GM10248 (cell line): ENCODE results near the gene MAP10.
"Not testable (repeated sequence)": the region's sequence is repeated elsewhere in the genome, so short reads cannot be mapped to it uniquely, and the experiment has no call there.

ENCODE experiments used
- CTCF ChIA-PET: fragments of 300-600 bp; sonication (Branson Sonifier 250); formaldehyde crosslinking; extraction: SDS; loops from one replicate; lab custom pipeline; 2021; ENCODE audit warnings: antibody characterized with exemption; lab: Yijun Ruan, JAX
- POLR2A ChIA-PET: fragments of 350-650 bp; sonication (Branson Sonifier 250); formaldehyde crosslinking; extraction: SDS; loops from one replicate; lab custom pipeline; 2020; ENCODE audit warnings: antibody characterized with exemption; lab: Yijun Ruan, JAX
- DNase-seq: peaks from one replicate; pipeline ENCODE4 v3.0.0; 2012; ENCODE audit errors: extremely low spot score
- TF ChIP-seq, protein P1 (sequence below): IDR thresholded peaks from 2 replicates; pipeline ENCODE4 v1.5.1; 2012; ENCODE audit warnings: mild to moderate bottlenecking, low read depth; ENCODE audit errors: extremely low read depth, missing control alignments, control extremely low read depth

The MAP10 gene

DNA sequence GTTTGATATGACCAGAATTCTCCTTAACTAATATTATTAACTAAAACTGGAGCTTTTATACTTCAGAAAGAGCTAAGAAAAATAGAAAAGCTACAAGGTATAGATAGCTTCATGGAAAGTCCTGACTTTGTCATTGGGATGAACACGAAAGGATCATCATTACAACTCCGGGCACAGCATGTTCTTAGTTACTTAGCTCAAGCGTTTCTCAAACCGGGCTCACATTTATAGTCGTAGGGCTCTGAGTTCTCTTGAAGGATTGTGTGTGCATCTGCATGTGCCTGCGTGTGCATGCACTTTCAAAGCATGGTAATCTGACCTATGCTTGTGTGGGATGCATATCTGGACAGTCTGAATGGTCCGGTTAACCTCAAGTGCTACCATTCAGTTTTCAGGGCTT is 20.4 kb upstream of the MAP10 start:
- CTCF ChIA-PET: interaction anchor here (0.7 to 1.1 kb wide), 2 partner anchors 9 to 300 kb away, joined by 3 read pairs; no protein-coding TSS in a partner anchor
- POLR2A ChIA-PET: no interaction called here
- TF ChIP-seq, protein P1, sequence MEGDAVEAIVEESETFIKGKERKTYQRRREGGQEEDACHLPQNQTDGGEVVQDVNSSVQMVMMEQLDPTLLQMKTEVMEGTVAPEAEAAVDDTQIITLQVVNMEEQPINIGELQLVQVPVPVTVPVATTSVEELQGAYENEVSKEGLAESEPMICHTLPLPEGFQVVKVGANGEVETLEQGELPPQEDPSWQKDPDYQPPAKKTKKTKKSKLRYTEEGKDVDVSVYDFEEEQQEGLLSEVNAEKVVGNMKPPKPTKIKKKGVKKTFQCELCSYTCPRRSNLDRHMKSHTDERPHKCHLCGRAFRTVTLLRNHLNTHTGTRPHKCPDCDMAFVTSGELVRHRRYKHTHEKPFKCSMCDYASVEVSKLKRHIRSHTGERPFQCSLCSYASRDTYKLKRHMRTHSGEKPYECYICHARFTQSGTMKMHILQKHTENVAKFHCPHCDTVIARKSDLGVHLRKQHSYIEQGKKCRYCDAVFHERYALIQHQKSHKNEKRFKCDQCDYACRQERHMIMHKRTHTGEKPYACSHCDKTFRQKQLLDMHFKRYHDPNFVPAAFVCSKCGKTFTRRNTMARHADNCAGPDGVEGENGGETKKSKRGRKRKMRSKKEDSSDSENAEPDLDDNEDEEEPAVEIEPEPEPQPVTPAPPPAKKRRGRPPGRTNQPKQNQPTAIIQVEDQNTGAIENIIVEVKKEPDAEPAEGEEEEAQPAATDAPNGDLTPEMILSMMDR: no peak

DNA sequence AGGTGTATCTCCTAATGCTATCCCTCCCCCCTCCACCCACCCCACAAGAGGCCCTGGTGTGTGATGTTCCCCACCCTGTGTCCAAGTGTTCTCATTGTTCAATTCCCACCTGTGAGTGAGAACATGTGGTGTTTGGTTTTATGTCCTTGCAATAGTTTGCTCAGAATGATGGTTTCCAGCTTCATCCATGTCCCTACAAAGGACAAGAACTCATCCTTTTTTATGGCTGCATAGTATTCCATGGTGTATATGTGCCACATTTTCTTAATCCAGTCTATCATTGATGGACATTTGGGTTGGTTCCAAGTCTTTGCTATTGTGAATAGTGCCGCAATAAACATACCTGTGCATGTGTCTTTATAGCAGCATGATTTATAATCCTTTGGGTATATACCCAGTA is 19.6 kb upstream of the MAP10 start:
- POLR2A ChIA-PET, CTCF ChIA-PET, DNase-seq: not testable (repeated sequence)

More for the DNA sequence above, 20.4 kb upstream of the MAP10 start:
- no peak for DNase-seq

DNA sequence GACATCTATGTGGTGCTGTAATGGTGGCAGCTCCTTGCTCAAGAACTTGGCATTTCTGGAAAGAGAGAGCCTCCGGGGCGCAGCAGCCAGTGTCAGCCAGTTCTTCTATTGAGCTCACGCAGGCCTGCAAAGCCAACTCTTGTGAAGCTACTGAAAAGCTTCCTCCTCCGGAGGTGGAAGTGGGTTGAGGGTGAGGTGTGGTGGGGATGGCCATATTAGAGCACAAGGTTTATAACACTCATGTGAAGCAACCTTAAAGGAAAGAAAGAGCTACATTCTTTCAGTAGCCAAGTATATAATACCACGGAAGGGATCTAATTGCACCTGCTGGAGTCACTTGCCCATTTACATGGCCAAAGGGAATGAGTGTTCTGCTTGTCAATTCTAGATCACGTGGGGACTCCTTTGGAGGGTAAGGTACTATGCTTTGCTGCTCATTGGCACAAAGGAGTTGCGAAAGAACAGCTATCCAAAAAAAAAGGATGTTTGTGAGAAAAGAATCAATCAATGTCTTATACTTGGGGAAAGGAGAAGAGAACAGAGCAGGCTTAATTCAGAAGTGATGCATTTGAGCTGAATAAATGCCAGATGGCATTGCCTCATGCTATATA is 18.3 kb upstream of the MAP10 start:
- ChIA-PET POLR2A (no interaction called here), CTCF (interaction anchor here (1.2 kb wide), 2 partner anchors 11 to 69 kb away, joined by 3 to 5 read pairs; no protein-coding TSS in a partner anchor)
- TF ChIP-seq, protein P1: no peak
- DNase-seq: no peak

DNA sequence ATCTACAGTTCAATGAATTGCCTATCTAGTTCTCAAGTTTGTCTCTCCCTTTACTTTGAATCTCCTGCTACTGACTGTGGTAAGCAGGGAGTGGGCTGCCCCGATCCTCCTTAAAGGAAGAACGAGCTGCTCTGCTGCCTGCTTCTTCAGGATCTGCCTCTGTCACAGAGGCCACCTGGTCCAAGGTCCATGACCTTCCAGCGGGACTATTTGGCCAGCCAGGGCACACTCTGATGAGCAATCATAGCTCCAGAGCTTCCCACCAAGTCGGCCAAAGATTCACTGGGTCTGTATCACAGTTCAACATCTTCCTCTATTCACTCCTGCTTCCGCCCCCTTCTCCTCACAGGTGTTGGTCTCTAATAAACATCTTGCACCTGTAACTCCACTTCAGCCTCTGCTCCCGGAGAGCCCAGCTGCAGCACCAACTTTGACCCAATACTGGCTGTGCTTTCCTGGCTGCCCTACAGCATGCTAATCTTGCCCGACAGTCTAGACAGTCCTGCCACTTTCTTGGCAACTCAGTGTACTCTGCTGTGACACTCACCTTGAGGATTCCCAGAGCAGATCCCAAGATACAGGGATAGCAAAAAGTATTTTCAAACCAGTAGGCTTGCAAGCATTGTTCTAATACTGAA is 16.9 kb upstream of the MAP10 start:
- TF ChIP-seq, protein P1: no peak
- POLR2A ChIA-PET: no interaction called here
- CTCF ChIA-PET: no interaction called here
- no peak for DNase-seq

DNA sequence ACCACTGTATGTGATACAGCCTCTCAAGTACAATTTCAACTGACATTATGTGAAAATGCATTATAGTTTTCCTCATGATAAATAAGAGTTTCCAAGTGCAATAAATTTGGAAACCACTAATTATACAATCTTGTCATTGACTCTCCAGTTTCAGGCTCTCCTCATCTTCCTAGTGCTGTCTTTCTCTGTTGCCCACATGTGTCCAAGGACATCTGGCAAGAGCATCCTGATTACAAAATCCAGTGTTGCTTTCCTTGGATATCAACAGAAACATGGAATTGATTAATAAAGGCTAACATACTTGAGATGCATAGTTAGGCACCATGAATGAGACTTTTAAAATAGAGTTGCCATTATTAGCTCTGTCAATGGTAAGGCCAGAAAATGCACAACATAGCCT is 15.6 kb upstream of the MAP10 start:
- DNase-seq: no peak
- TF ChIP-seq, protein P1: no peak
- CTCF ChIA-PET: interaction anchor here (1.3 kb wide), 1 partner anchor 10 kb away, joined by 3 read pairs; no protein-coding TSS in a partner anchor
- POLR2A ChIA-PET: no interaction called here

DNA sequence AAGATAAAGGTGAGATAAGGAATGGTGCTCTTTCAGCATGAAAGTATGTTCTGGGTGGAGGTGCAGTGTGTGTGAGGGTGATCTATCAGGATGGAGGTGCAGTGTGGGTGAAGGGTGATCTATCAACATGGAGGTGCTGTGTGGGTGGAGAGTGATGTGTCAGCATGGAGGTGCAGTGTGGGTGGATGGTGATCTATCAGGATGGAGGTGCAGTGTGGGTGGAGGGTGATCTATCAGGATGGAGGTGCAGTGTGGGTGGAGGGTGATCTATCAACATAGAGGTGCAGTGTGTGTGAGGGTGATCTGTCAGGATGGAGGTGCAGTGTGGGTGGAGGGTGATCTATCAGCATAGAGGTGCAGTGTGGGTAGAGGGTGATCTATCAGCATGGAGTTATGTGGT is 12.3 kb upstream of the MAP10 start:
- ChIA-PET POLR2A (no interaction called here), CTCF (interaction anchor here (1.2 kb wide), 1 partner anchor 11 kb away, joined by 3 read pairs; no protein-coding TSS in a partner anchor)
- DNase-seq: no peak
- TF ChIP-seq, protein P1: no peak

DNA sequence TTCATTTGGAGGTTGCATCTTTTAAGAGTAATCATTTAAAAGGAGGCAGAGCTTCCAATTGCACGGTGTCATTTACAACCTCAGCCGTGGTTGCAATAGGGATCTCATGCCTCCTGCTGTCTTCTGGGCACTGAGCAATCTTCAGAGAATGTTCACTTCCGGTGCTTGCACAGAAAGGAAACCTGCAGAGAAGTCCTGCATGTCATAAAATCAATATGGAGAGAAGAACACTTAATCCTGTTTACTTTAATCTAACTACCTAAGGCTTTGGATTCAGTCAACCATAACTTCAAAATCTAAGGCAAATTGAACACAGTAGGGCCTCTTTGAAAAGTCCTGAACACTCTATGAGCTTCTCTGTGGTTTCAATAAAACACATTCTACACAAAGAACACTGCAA is 11.3 kb upstream of the MAP10 start:
- ChIA-PET POLR2A (no interaction called here), CTCF (interaction anchor here (1.1 to 1.3 kb wide), 3 partner anchors 10 to 17 kb away, joined by 3 read pairs; no protein-coding TSS in a partner anchor)
- no peak for DNase-seq

More for the DNA sequence above, 11.3 kb upstream of the MAP10 start:
- TF ChIP-seq, protein P1: peak; percentile 10
